LHCN-M2 (cell line): ENCODE measurements around the gene LAMP1. TPM values are rescaled to one million over a fixed set of nuclear protein-coding genes. Genes with fewer than 3 reads are reported as not detected.
A peak's percentile ranks its signal among the peaks of the same experiment; 100 is the strongest.
"Not testable (repeated sequence)": the region's sequence is repeated elsewhere in the genome, so short reads cannot be mapped to it uniquely, and the experiment has no call there.

Experiments used
- DNase-seq: peaks from one replicate; pipeline ENCODE4 v3.0.0-alpha.2; 2012; ENCODE audit warnings: low read depth
- total RNA-seq: library from RNA; depleted of rRNA; stranded (reverse); fragments of >200 nt; gene quantifications from 2 replicates; pipeline ENCODE4 v1.2.3, GENCODE V29; 2014

The LAMP1 gene
- total RNA-seq, 1 experiment from 2014 or later = 234 TPM

GRCh38 chr13:113327391-113327765 is 30.3 kb downstream of the LAMP1 start:
- no peak for DNase-seq

- DNase-seq = no peak
These were observed 30.9 kb downstream of the LAMP1 start for GRCh38 chr13:113327766-113328471.

- no peak for DNase-seq
These were observed 31.8 kb downstream of the LAMP1 start for GRCh38 chr13:113328851-113329250.

- DNase-seq = no peak
These were observed 32.7 kb downstream of the LAMP1 start for GRCh38 chr13:113329656-113330312.

- DNase-seq = no peak
These were observed 35.6 kb downstream of the LAMP1 start for GRCh38 chr13:113332615-113333014.

- DNase-seq = no peak
These were observed 36.0 kb downstream of the LAMP1 start for GRCh38 chr13:113333076-113333475.

GRCh38 chr13:113337556-113337955 is 40.5 kb downstream of the LAMP1 start:
- peak; percentile 8 for DNase-seq

GRCh38 chr13:113337976-113338375 is 40.9 kb downstream of the LAMP1 start:
- DNase-seq = no peak

- DNase-seq = no peak
These were observed 41.4 kb downstream of the LAMP1 start for GRCh38 chr13:113338451-113338850.

- no peak for DNase-seq
These were observed 46.0 kb downstream of the LAMP1 start for GRCh38 chr13:113342820-113343691.

- DNase-seq = no peak
These were observed 46.6 kb downstream of the LAMP1 start for GRCh38 chr13:113343692-113343968.

- no peak for DNase-seq
These were observed 48.4 kb downstream of the LAMP1 start for GRCh38 chr13:113345486-113345885.

GRCh38 chr13:113347736-113348225 is 50.7 kb downstream of the LAMP1 start:
- not testable (repeated sequence) for DNase-seq

- DNase-seq = no peak
These were observed 51.6 kb downstream of the LAMP1 start for GRCh38 chr13:113348591-113348990.

GRCh38 chr13:113349050-113349449 is 52.0 kb downstream of the LAMP1 start:
- DNase-seq = no peak

- no peak for DNase-seq
These were observed 52.5 kb downstream of the LAMP1 start for GRCh38 chr13:113349491-113349890.

- peak; percentile 14 for DNase-seq
These were observed 53.3 kb downstream of the LAMP1 start for GRCh38 chr13:113350065-113350937.

- no peak for DNase-seq
These were observed 53.9 kb downstream of the LAMP1 start for GRCh38 chr13:113350938-113351335.

GRCh38 chr13:113351514-113352026 is 54.5 kb downstream of the LAMP1 start:
- DNase-seq = no peak

- no peak for DNase-seq
These were observed 56.2 kb downstream of the LAMP1 start for GRCh38 chr13:113353254-113353653.
